ENCODE data around the gene ALDH7A1.

- TF ChIP-seq EZH2 (IDR thresholded peaks at IDR 0.05), result no peak
- TF ChIP-seq FOXP2 (optimal IDR thresholded peaks at IDR 0.05; ENCODE audit: control extremely low read depth, extremely low read length, insufficient read depth), result no peak
- TF ChIP-seq POLR2AphosphoS5 (IDR thresholded peaks at IDR 0.05; ENCODE audit: borderline replicate concordance, low read depth, low read length), result no peak
Observed at GRCh38 chr5:126535856-126536545, 59.0 kb downstream of the ALDH7A1 start.

Measured in SK-N-MC (cell line).